GM08714 (cell line): ENCODE data around the gene ZSWIM4.
"Not testable (repeated sequence)": the region's sequence is repeated elsewhere in the genome, so short reads cannot be mapped to it uniquely, and the experiment has no call there.

Experiments used
- H3K4me3 ChIP-seq: fragments of 200-500 bp; sonication (Bioruptor generic); 2 replicates; pipeline ENCODE4 v1.5.1; 2014; ENCODE audit warnings: mild to moderate bottlenecking, low read length, inconsistent platforms
- ZNF274 ChIP-seq: IDR thresholded peaks from 2 replicates; pipeline ENCODE4 v1.6.1; 2012; ENCODE audit warnings: mild to moderate bottlenecking, low read depth, low read length

Gene ZSWIM4

DNA sequence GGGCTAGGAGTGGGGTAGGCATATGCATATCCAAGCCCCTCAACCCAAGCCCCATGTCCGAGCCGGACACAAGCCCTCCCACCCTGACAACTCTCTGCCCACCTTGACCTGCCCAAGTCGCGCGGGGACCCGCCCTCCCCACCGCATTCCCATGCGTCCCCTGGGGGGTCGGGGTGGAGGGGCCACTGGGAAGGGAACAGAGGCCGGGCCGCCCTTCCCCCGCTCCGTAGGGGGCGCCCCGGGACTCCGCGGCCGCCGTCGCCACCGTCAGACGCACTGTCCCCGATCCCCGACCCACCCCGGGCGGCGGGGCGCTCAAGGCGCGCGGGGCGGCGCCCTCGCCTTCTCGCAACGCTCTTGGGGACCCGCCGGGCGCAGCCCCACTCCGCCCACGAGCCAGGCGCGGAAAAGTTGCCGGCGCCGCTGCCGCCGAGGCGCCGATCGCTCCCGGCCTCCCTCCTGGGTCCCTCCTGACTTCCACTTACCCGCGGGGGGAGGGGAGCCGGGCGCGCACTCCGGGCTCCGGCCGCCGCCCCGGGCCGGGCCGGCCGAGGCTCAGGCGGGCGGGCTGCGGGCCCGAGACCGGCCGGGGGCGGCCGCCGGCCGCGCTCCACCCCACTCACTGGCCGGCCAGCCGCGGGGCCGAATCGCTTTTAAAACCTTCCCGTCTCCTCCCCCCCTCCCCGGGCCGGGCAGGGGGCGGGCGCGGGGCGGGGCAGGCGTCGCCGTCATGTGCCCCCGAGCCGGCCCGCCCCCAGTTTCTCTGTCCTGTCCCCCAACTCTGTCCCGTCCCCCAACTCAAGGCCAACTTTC is 47.3 kb downstream of the ZSWIM4 start:
- H3K4me3 ChIP-seq, result peak overlapping the region; percentile 75
- TF ChIP-seq ZNF274, result no peak

DNA sequence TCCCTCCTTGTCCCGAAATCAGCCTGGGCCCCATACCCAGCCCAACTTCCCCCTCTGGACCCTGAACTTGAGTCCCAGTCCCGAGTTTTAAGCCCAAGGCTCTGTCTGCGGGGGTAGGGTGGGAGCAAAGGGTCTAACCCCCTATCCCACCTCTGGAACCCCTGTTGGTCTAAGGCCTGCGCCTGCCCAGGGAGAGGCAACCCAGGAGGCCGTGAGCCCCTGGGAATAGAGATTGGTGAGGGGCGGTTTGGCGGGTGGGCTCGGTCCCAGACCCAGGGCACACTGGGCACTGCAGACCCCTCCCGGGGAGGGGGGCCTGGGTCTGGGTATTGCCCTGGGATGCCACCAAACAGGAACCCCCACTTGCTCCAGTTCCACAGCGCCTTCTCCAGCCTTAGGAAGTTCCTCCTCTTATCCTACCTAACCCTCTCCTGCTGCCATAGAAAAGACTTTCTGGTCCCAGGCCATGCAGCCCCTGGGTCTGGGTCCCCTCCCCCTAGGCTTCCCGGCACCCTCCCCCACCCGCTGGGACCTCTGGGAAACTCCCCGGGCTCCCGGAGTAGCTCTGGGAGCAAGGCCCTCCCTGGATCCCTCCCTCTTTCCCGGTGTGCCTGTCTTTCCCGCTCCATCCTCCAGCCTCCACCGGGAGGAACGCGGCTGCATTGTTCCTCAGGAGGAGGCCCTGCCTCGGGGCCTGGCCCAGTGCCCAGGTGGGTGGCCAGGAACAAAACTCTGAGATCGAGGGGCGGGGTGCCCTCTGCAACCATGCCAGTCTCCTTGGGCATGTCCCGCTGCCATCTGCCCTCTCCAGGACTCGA is 48.1 kb downstream of the ZSWIM4 start:
- H3K4me3 ChIP-seq, result peak overlapping the region; percentile 30; the same call in 1 of the 2 replicates
- TF ChIP-seq ZNF274, result no peak

DNA sequence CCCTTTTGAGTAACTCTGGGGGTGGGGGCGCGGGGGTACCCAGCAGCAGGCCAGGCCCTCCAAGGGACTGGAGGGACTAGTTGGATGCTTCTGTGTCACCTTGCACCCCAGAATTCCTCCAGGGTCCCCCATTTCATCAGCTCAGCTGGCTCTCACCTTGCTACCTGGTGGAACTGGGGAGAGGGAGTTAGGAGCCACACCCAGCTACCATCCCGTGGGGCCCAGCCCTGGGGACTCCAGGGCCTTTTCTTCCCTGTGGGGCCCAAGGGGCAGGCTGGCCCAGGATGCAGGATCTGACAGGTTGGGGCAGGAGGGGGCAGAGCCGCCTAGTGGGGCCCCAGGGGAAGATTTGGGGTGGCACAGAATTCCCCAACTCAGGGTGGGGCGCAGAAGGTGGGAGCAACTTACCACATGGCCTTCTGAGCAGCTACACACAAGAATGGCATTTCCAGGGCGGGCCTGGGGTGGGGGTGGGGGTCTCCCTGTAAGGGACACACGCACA is 48.9 kb downstream of the ZSWIM4 start:
- no peak for TF ChIP-seq ZNF274
- H3K4me3 ChIP-seq, result no peak overlapping the region

DNA sequence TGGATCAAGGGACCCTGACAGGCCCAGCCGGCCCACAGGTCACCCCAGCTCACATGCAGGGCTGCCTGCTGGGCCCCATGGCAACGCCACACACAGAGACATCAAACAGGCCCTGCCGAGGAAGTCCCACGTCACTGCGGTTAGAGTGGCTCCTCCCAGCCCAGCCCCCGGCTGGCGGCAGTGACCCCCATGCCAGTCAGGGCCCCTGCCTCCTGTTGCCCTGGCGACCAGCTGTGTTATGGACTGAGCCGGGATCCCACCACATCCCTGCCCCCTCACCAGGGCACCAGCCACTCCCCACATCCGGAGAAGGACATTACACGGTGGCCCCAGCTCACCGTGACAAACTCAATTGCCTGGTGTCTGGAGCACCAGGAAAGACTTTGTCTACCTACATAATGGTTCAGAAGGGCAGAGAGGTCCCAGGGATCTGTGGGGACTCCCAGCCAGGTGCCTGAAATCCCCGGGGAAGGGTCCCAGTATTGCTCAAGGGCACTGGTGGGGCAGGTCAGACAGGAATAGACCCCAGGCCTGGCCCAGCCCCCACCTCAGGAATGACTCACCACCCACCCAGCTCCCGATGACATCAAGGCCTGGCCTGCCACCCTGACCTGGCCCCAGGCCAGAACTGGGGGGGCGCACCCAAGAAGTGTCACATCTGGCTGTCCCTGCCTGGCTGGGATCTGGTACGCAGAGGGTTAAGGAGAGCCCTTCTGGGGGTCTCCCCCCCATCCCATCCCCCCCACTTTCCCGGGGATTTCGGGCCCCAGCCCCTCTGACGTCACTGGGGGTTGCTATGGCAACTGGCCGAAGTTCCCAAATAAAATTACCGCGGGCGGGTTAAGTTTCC is 51.5 kb downstream of the ZSWIM4 start:
- peak overlapping the region; percentile 56; the same call in 1 of the 2 replicates for H3K4me3 ChIP-seq
- no peak for TF ChIP-seq ZNF274

DNA sequence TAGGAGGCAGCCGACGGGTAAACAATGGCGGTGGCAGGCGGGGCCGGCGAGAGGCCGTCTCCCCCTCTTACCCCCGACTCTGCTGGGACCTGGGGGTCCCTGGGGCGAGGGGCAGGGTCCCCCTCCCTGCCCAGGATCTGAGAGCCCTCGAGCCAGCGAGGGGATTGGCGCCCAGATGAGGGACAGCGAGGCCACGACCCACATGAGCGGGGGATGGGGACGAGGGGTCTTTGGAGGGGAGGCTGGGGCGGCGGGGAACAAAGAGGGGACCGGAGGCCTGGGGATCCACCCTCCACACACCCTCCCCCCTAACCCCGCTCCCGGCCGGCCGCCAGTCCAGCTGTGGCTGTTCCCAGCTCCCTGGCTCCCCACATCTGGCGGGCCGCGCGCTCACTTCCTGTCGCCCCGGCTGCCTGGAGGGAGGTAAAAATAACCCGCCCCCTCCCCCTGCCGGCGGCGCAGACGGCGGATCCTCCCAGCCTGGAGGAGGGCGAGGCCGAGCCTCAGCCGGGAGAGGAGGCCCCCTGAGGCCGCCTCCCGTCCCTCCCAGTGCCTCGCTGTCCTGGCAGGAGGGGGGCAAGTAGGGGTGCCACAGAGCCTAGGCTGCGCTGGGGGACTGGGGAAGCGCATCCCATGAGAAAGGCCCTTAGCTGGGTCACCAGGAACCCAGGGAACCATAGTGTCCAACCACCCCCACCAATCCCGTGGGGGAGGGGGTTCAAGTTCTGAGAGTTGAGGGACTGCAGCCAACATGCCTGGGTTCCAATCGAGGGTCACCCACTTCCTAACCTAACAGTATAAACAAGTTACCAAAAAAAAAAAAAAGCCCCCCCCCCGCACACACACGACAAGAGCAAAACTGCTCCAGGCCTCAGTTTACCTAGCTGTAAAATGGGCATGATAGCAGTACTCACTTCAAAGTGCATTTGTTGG is 52.4 kb downstream of the ZSWIM4 start:
- no peak for TF ChIP-seq ZNF274
- H3K4me3 ChIP-seq, result peak overlapping the region; percentile 56; the same call in 1 of the 2 replicates

DNA sequence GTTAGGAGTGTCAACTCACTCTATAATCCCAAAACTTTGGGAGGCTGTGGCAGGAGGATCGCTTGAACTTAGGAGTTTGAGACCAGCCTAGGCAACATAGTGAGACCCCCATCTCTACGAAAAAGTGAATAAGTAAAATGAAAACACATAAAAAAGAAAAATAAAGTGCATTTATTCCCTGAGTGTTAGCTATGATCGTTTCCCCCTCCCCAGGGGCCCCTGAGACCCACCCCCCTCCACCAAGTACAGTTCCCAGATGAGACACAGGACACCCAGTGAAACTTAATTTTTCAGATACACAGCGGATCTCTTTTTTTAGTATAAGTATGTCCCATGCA is 53.1 kb downstream of the ZSWIM4 start:
- TF ChIP-seq ZNF274, result no peak
- H3K4me3 ChIP-seq, result no peak overlapping the region

DNA sequence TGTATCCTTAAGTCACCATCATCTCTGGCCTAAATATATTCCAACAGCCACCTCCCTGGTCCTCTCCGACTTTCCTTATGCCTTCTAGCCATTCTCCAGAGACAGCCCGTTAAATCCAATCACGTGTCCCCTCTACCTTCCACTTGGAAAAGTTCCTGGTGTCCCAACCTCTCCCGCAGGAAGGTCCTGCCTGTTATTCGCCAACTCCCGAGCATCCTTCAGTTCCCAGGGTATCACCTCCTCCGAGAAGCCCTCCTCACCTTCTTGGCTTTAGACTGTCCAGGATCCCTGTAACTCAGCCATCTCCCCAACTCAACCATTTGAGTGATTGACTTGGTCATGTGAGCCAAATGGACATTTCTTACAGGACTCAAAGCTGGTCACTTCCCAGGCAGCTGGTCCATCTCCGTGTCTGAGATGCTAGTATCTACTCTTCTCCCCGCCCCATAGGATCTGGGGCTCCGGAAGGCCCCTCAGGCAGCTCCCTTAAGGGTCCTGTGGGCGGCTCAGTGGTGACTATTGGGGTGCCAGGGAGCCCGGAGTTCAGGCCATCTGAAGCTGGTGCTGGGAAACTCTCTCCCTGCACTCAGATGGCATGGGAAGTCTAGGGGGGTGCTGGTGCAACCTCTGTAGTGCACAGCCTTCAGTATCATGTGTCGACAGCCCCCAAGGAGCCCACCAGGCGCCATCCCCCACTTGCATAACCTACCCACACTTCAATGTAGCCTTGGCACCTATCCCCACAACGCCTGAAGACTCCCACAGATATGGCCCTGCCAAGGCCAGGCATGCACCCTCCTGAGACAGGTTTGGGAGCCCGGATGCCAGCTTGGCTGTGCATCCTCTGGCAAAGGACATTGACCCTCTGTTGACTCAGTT is 53.8 kb downstream of the ZSWIM4 start:
- no peak overlapping the region for H3K4me3 ChIP-seq
- TF ChIP-seq ZNF274, result no peak

DNA sequence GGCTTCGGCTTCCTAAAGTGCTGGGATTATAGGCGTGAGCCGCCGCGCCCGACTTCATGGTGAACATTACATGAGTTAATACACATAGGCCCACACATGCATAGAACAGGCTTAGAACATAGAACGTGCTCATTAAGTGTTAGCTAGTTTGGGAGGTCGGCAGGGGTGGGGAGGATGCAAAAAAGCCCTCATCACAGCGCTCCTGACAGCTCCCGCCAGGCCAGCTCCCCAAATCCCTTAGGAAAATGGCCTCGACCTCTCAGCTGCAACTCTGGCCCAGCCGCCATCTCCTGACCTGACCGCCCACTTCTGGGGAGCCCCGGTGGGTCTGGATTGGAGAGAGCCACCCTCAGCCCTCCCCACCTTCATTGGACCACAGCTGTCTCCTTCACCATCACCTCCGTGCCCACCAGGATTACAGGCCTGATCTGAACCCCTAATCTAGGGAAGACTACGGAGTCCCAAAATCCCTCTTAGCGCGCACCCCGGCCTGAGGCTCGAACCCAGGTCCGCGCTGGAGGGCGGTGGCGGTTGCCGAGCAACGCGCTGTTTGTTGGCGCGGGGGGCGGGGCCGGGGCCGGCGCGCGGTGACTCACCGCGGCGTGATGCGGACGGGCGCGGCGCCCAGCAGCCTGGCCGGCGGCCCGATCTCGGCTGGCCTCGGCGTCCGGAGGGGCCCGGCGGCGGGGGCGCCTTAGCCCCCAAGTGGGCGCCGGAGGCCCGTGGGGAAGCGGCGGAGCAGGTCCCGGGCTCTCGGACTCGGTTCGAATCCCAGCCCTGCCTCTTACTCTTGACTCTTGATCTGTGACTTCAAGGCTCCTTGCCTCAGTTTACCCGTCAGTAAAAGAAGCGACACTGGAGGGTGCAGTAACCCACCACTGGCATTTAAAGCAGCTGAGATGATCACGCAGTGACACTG is 55.0 kb downstream of the ZSWIM4 start:
- no peak for TF ChIP-seq ZNF274
- H3K4me3 ChIP-seq, result no peak overlapping the region

DNA sequence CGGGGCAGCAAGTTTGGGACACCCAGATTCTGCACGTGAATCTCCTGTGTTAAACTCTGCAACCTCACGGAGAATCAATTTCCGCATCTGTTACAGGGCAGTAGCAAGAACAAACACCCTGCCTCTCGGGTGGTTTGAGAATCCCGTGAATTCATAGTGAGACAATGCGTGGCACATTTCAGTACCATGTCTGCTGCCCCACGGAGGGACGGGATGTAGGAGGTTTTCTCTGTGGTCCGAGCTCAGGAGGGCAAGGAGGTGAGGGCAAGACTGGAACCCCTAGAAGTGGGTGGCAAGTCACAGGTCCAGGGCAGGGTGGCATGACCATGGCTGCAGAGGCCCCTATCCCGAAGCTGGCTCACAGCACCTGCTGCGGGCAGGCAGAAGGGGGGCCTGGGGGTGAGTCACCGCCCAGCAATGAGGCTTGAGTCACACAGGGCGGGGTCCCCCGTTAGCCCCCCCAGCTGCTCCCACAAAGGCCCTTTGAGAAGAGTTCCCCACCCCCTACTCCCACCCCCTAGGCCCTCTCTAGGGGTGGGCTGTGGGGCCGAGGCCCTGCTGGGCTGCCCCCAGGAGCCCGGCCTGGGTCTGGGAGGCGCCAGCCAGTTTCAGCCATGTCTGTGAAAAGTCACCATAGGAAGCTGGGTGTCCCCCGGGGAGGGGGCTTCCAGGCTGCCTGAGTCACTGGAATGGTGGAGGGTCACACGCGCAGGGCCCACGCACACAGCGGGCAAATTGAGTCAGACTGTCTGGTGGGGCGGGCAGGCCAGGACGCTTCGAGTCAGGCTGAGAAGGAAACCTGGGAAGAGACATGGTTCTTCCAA is 55.9 kb downstream of the ZSWIM4 start:
- TF ChIP-seq ZNF274, result no peak
- H3K4me3 ChIP-seq, result no peak overlapping the region

DNA sequence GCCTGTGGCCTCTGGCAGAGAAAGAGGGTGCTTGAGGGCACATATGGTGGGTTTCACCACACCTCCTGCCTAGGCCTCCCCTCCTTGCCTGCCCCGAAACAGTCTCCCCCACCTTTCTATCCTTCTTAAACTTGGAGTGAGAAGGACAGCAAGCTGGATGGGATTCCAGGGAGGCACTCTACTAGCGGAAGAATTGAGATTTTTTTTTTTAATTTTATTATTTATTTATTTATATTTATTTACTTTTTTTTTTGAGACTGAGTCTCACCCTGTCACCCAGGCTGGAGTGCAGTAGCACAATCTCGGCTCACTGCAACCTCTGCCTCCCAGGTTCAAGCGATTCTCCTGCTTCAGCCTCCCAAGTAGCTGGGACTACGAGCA is 56.5 kb downstream of the ZSWIM4 start:
- not testable (repeated sequence) for H3K4me3 ChIP-seq

DNA sequence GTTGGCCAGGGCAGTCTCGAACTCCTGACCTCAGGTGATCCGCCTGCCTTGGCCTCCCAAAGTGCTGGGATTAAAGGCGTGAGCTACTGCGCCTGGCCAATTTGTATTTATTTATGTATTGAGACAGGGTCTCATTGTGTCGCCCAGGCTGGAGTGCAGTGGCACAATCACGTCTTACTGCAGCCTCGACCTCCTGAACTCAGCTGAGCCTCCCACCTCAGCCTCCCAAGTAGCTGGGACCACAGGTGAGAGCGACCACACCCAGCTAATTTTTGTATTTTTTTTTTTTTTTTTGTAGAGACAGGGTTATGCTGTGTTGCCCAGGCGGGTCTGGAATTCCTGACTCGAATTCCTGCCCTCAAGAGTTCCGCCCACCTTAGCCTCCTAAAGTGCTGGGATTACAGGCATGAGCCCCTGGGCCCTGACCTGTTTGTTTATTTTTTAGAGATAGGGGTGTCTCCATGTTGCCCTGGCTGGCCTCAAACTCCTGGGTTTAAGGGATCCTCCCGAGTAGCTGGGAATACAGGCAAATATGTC is 57.0 kb downstream of the ZSWIM4 start:
- not testable (repeated sequence) for H3K4me3 ChIP-seq
